Skeletal muscle cell (primary cell): ENCODE results near the gene IRF3.

Experiments
- DNase-seq: peaks from one replicate; pipeline ENCODE4 v3.0.0-alpha.2; 2010; ENCODE audit warnings: low read depth
- H3K4me3 ChIP-seq: 2 replicates; pipeline ENCODE4 v1.5.1; 2011; ENCODE audit warnings: low read depth, mild to moderate bottlenecking, control low read depth, low read length, moderate library complexity

IRF3 gene

DNA sequence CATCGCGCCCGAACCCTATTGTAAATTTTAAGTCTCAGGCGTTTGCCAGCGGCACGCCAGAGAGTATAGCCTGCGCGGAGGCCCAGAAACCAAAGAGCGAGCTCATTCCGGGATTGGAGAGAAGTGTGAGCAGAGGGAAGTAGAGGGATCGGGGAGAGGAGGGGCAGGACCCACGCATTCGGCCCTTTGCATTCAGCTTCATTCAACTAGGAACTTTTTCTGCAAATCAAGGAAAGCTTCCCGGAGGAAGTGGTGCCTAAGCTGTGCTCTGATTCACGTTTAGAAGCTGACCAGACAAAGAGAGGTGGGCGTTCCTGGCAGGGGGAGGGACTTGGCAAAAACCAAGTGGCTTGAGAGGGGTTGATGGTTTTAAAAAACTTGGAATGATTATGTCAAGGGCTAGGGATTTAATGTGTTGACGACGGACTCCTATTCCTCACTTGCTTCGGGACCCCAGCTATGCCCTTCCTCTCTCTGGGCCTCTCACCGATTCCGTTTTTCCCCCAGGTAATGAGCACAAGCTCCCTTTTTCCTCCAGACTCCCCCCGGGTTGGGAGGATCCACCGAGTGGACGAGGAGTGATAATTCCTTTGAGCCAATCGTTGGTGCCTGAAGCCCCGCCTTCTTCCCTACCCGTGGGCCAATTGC lies 10.6 kb upstream of the IRF3 start:
- DNase-seq, result peak; percentile 74
- peak overlapping the region; percentile 45 for H3K4me3 ChIP-seq

DNA sequence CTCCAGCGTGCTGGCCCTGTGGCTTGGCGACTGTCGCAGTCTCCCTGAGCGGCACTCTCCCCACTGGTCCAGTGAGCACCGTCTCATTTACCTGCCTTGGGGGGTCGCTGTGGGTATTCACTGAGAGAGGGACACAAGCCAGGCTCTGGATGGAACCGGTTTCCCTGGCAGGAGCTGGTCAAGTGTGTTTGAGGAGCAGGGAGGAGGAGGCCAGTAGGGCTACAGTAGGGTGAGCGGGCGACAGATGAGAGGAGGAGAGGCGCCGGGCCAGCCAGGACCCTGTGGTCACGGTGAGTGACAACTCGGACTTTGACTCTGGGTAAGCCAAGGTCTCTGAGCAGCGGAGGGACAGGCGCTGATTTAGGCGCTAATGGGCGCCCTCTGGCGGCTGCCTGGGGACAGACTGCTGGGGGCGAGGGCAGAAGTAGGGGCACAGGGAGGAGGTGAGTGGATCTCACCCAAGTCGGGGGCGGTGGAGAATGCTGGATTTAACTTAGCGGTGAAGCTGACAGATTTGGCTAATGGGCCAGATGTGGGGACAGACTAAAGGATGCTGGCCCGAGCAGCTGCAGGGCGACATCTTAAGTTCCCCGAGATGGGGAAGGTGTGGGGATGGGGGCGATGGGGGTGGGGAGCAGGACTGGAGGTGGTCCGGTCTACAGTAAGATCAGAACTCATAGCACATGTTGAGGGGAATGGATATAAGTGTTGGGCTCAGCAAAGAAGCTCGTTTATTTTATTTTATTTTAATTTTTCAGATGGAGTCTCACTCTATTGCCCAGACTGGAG lies 6.7 kb upstream of the IRF3 start:
- H3K4me3 ChIP-seq, result no peak overlapping the region
- no peak for DNase-seq

DNA sequence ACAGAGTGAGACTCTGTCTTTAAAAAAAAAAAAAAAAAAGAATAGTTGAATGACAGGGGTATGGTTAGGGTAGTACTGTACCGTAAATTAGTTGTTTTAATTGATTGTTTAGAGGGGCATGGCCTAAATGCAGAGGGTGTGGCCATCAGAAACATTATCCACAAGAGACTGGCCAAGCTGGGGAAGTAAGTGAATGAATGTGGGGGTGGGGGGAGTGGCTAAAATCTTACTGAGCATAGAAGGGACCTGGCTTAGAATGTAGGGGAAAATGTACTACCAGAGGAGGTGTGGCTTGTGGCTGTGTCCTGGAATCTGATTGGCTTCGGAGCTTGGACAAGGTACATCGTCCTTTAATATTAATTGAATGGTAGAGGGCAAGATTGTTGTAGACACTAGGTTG lies 3.9 kb upstream of the IRF3 start:
- no peak overlapping the region for H3K4me3 ChIP-seq
- DNase-seq, result no peak

DNA sequence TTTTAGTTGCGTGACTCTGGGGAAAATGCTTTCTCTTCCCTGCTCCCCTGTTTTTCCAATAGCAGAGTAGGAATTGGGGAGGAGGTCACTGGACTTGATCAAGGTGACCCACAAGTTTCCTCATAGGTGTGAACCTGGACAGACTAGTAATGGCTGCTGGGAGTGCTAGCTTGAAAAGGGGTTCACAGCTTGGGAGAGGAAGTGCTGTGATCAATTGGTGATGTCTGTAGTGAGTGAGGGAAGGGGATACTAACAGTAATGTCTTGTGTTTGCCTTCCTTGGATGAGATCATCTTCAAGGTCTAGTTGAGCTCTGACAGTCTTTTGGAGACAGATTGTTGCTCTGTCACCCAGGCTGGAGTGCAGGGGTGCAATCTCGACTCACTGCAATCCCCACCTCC lies 1.8 kb upstream of the IRF3 start:
- DNase-seq, result no peak
- H3K4me3 ChIP-seq, result no peak overlapping the region

GRCh38 chr19:49666120-49666444 lies 425 bp upstream of the IRF3 start:
- peak overlapping the region; percentile 95 for H3K4me3 ChIP-seq
- no peak for DNase-seq

- H3K4me3 ChIP-seq, result peak overlapping the region; percentile 95
- DNase-seq, result no peak
These were observed 664 bp downstream of the IRF3 start for GRCh38 chr19:49665036-49665350.

GRCh38 chr19:49664171-49665035 lies 1.3 kb downstream of the IRF3 start:
- peak; percentile 41 for DNase-seq
- peak overlapping the region; percentile 95 for H3K4me3 ChIP-seq

DNA sequence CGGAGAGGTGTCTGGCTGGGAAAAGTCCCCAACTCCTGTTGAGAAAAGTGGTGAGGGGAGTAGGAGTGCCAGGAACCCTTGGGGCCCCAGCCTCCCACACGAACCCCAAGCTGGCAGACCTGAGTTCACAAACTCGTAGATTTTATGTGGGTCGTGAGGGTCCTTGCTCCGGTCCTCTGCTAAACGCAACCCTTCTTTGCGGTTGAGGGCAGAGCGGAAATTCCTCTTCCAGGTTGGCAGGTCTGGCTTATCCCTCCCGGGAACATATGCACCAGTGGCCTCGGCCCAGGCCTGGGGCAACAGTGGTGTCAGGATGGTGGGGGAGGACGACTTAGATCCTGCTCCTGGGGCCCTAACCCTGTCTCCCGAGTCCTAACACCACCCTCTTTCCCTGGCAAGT lies 2.4 kb downstream of the IRF3 start:
- no peak overlapping the region for H3K4me3 ChIP-seq
- DNase-seq, result no peak

- no peak for DNase-seq
- H3K4me3 ChIP-seq, result no peak overlapping the region
These were observed 3.6 kb downstream of the IRF3 start for GRCh38 chr19:49662011-49662410.

- DNase-seq, result no peak
- H3K4me3 ChIP-seq, result no peak overlapping the region
These were observed 5.2 kb downstream of the IRF3 start for GRCh38 chr19:49660338-49660961.

DNA sequence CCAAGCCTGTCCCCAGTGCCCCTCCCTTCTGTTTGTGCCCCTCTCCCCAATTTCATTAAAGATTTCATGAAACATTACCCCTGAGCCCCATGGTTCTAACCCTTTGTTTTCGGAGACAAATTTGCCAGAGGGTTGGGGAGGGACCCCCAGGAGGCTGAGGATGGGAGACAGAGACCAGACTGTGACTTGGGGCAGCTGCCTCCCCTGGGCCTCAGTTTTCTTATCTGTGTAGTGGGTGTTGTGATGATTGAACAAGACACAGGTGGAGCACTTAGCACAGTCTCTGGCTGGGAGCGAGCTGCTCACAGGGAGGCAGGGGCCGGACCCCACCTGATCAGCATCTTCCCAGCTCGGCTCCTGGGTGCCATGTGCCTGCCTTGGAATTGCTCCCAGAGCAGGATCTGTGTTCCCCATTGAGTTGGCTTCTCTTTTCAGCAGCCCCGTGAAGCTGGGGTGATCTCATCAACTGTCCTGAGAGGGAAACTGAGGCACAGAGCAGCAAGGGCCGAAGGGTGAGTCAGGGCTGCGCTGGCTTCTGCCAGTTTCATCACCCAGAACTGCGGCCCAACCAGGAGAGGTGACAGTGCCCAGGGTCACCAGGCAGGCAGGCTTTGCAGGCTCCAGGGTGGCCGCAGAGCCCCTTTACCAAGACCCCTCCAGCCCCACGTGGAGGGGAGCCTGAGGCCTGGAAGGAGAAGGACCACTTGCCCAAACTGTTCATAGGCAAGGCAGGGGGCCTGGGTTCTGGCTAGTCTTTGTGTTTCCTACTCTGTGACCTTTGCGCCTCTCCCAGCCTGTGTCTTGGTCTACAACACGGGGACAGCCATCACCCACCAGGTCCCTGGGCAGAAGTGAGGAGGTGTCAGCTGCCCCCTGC lies 6.9 kb downstream of the IRF3 start:
- no peak overlapping the region for H3K4me3 ChIP-seq
- DNase-seq, result no peak

GRCh38 chr19:49658139-49658517 lies 7.5 kb downstream of the IRF3 start:
- no peak for DNase-seq
- no peak overlapping the region for H3K4me3 ChIP-seq

DNA sequence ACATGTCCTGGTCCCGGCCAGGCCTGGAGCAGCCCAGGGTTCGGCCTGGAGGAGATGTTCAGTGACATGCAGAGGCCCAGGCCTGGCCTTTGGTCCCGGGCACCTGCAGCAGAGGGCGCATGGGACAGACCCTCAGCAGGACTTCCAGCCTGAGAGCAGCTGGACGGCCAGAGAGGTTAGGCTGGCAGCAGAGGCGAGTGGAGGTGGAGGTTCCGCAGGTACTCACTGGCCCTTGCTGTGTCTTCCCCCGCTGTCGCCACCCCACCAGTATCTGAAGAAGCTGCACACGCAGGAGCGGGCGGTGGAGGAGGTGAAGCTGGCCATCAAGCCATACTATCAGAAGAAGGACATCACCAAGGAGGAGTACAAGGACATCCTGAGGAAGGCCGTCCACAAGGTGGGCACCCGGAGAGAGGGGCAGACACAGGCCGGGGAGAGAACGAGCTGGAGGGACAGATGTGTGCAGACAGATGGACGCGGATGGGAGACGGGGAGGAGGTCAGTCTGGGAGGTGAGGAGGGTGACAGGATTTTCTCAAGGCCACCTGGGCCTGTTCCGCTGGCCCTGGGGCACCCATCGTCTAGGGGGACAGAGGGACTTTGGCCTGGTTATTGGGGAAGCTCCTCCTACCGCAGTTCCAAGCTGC lies 8.0 kb downstream of the IRF3 start:
- DNase-seq, result no peak
- H3K4me3 ChIP-seq, result no peak overlapping the region

GRCh38 chr19:49656456-49657109 lies 9.1 kb downstream of the IRF3 start:
- H3K4me3 ChIP-seq, result no peak overlapping the region
- DNase-seq, result no peak

DNA sequence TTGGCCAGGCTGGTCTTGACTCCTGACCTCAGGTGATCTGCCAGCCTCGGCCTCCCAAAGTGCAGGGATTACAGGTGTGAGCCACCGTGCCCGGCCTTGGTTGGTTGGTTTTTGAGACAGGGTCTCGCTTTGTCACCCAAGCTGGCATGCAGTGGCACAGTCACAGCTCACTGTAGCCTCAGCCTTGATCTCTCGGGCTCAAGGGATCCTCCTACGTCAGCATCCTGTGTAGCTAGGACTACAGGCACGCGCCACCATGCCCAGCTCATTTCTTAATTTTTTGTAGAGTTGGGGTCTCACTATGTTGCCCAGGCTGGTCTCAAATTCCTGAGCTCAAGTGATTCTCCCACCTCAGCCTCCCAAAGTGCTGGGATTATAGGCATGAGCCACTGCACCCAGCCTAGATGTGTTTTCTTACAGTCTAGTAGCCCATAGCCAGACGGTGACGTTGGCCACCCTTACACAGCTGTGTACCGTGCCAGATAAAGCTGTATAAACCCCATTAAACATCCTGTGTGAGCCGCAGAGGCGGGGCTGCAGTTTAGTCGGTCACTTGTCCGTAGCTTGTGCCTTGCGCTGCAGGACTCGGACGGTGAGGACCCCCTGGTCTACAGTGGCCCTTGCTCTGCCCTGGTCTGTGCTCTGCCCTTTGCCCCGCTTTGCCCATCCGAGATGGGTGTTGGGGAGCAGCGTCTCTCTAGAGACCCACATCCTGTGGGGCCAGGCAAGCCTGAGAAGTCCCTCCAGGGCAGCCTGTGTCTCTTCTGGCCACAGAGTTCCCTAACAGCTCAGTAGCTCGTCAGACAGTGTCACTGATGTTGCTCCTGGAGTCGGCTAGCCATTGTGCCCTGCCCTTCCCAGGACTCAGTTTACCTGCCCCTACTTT lies 9.8 kb downstream of the IRF3 start:
- H3K4me3 ChIP-seq, result no peak overlapping the region
- no peak for DNase-seq

GRCh38 chr19:49654581-49654980 lies 11.1 kb downstream of the IRF3 start:
- DNase-seq, result no peak
- H3K4me3 ChIP-seq, result no peak overlapping the region

DNA sequence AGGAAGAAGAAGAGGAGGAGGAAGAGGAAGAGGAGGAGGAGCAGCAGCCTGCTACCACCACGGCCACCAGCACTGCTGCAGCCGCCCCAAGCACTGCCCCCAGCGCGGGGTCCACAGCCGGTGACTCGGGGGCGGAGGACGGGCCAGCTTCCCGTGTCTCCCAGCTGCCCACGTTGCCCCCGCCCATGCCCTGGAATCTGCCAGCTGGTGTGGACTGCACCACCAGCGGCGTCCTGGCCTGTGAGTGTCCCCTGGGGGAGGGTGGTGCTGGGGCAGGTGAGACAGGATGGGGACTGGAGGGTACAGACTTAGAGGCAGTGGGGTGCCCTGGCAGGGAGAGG lies 12.2 kb downstream of the IRF3 start:
- no peak for DNase-seq
- H3K4me3 ChIP-seq, result no peak overlapping the region
